Stomach (tissue), 4 donors: Measurements from ENCODE around the gene AGTRAP.

Experiments used
- CTCF ChIP-seq, 7 experiments: fragments of 450-650 bp in 4 of 7; fragments of 200-600 bp in 3 of 7; sonication (generic) in 3 of 7; IDR thresholded peaks; one replicate each; pipeline ENCODE4 v1.5.1; 2016 to 2019; ENCODE audit warnings: antibody characterized with exemption in 7 of 7, control low read depth in 2 of 7, mild to moderate bottlenecking in 1 of 7
- EP300 ChIP-seq: sonication (generic); formaldehyde crosslinking; IDR thresholded peaks from one replicate; pipeline ENCODE4 v1.6.1; 2017; ENCODE audit warnings: antibody characterized with exemption
- POLR2A ChIP-seq, 4 donors: fragments of 450-650 bp; IDR thresholded peaks; one replicate each; pipeline ENCODE4 v1.6.1; 2016; ENCODE audit warnings: antibody characterized with exemption in 4 of 4, control low read depth in 2 of 4, mild to moderate bottlenecking in 1 of 4, moderate library complexity in 1 of 4
- POLR2AphosphoS5 ChIP-seq, 3 donors: sonication (generic); formaldehyde crosslinking; IDR thresholded peaks; one replicate each; pipeline ENCODE4 v1.6.1; 2016; ENCODE audit warnings: antibody characterized with exemption in 3 of 3

- TF ChIP-seq CTCF (IDR thresholded peaks at IDR 0.05) (no peak), EP300 (no peak), POLR2AphosphoS5 (IDR thresholded peaks at IDR 0.05) (no peak), POLR2A (IDR thresholded peaks at IDR 0.05) (no peak)
Measured at GRCh38 chr1:11714831-11715575, 20.9 kb upstream of the AGTRAP start.
